ENCODE measurements around the gene TTC21A. TPM values are rescaled to one million over a fixed set of nuclear protein-coding genes. Genes with fewer than 3 reads are reported as not detected.
"Not testable (repeated sequence)": the region's sequence is repeated elsewhere in the genome, so short reads cannot be mapped to it uniquely, and the experiment has no call there.

The TTC21A gene, protein sequence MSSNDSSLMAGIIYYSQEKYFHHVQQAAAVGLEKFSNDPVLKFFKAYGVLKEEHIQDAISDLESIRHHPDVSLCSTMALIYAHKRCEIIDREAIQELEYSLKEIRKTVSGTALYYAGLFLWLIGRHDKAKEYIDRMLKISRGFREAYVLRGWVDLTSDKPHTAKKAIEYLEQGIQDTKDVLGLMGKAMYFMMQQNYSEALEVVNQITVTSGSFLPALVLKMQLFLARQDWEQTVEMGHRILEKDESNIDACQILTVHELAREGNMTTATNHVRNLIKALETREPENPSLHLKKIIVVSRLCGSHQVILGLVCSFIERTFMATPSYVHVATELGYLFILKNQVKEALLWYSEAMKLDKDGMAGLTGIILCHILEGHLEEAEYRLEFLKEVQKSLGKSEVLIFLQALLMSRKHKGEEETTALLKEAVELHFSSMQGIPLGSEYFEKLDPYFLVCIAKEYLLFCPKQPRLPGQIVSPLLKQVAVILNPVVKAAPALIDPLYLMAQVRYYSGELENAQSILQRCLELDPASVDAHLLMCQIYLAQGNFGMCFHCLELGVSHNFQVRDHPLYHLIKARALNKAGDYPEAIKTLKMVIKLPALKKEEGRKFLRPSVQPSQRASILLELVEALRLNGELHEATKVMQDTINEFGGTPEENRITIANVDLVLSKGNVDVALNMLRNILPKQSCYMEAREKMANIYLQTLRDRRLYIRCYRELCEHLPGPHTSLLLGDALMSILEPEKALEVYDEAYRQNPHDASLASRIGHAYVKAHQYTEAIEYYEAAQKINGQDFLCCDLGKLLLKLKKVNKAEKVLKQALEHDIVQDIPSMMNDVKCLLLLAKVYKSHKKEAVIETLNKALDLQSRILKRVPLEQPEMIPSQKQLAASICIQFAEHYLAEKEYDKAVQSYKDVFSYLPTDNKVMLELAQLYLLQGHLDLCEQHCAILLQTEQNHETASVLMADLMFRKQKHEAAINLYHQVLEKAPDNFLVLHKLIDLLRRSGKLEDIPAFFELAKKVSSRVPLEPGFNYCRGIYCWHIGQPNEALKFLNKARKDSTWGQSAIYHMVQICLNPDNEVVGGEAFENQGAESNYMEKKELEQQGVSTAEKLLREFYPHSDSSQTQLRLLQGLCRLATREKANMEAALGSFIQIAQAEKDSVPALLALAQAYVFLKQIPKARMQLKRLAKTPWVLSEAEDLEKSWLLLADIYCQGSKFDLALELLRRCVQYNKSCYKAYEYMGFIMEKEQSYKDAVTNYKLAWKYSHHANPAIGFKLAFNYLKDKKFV (N-terminal part only)
- 1.1 and 1.8 TPM in 2 replicates for total RNA-seq

GRCh38 chr3:39107388-39108199 is at the start of gene TTC21A, which contains the start of gene GORASP1:
TTC21A (plus strand) TSS chr3:39107680; CDS start chr3:39107838, 158 bp downstream.
GORASP1 (minus strand) TSS chr3:39107627; CDS start chr3:39107541, 86 bp downstream.
- FAIRE-seq, result no peak
- H3K4me3 ChIP-seq (ENCODE audit: low read depth, low read length), result peak within 1 kb of the TSS; percentile 78
- H3K36me3 ChIP-seq (ENCODE audit: control insufficient read depth, insufficient read depth, low read length), result no peaks in the 10 kb centered on the region
- no peaks in the 10 kb centered on the region for H3K27me3 ChIP-seq (ENCODE audit: control insufficient read depth, insufficient read depth, low read length)
- peak; percentile 74 for DNase-seq (ENCODE audit: low read depth)
- TF ChIP-seq, protein P1, sequence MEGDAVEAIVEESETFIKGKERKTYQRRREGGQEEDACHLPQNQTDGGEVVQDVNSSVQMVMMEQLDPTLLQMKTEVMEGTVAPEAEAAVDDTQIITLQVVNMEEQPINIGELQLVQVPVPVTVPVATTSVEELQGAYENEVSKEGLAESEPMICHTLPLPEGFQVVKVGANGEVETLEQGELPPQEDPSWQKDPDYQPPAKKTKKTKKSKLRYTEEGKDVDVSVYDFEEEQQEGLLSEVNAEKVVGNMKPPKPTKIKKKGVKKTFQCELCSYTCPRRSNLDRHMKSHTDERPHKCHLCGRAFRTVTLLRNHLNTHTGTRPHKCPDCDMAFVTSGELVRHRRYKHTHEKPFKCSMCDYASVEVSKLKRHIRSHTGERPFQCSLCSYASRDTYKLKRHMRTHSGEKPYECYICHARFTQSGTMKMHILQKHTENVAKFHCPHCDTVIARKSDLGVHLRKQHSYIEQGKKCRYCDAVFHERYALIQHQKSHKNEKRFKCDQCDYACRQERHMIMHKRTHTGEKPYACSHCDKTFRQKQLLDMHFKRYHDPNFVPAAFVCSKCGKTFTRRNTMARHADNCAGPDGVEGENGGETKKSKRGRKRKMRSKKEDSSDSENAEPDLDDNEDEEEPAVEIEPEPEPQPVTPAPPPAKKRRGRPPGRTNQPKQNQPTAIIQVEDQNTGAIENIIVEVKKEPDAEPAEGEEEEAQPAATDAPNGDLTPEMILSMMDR (IDR thresholded peaks at IDR 0.05; ENCODE audit: insufficient read depth, low read length, severe bottlenecking), result no peak

- H3K36me3 ChIP-seq (ENCODE audit: control insufficient read depth, insufficient read depth, low read length); FAIRE-seq; H3K27me3 ChIP-seq (ENCODE audit: control insufficient read depth, insufficient read depth, low read length); DNase-seq (ENCODE audit: low read depth); H3K4me3 ChIP-seq (ENCODE audit: low read depth, low read length): not testable (repeated sequence)
These were observed 46.3 kb upstream of the TTC21A start for GRCh38 chr3:39061228-39061627.

- no peak for DNase-seq (ENCODE audit: low read depth)
- FAIRE-seq, result no peak
- H3K36me3 ChIP-seq (ENCODE audit: control insufficient read depth, insufficient read depth, low read length), result no peaks in the 10 kb centered on the region
- TF ChIP-seq, protein P1 (IDR thresholded peaks at IDR 0.05; ENCODE audit: insufficient read depth, low read length, severe bottlenecking), result no peak
- no peak overlapping the region for H3K4me3 ChIP-seq (ENCODE audit: low read depth, low read length)
- H3K27me3 ChIP-seq (ENCODE audit: control insufficient read depth, insufficient read depth, low read length), result no peaks in the 10 kb centered on the region
These were observed 45.3 kb upstream of the TTC21A start for GRCh38 chr3:39062180-39062579.

- no peaks in the 10 kb centered on the region for H3K27me3 ChIP-seq (ENCODE audit: control insufficient read depth, insufficient read depth, low read length)
- no peak overlapping the region for H3K4me3 ChIP-seq (ENCODE audit: low read depth, low read length)
- TF ChIP-seq, protein P1 (IDR thresholded peaks at IDR 0.05; ENCODE audit: insufficient read depth, low read length, severe bottlenecking), result no peak
- FAIRE-seq (no peak), DNase-seq (ENCODE audit: low read depth) (no peak)
- no peaks in the 10 kb centered on the region for H3K36me3 ChIP-seq (ENCODE audit: control insufficient read depth, insufficient read depth, low read length)
These were observed 44.3 kb upstream of the TTC21A start for GRCh38 chr3:39063143-39063542.

DNA sequence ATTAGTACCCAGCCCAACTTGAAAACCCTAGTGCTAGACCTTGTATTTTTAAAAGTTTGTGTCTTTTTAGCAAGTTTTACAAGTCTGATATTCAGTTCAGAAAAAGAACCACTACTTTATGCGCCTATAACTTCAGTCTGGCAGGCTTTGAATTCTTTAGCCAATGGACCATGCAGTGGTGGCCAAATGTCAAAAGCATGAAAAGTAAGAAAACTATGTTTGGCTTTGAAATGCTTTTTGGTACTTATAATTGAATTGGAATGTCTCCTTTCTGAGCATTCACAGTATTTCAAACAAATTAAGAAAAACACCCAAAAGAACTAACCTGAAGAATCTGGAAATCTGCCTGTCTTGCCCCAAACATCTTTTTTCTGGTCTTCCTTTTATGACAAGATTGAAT is 42.8 kb upstream of the TTC21A start:
- TF ChIP-seq, protein P1 (IDR thresholded peaks at IDR 0.05; ENCODE audit: insufficient read depth, low read length, severe bottlenecking), result no peak
- Histone ChIP-seq H3K4me3 (ENCODE audit: low read depth, low read length) (no peak overlapping the region), H3K36me3 (ENCODE audit: control insufficient read depth, insufficient read depth, low read length) (peaks cover 2% of the 10 kb centered on the region), H3K27me3 (ENCODE audit: control insufficient read depth, insufficient read depth, low read length) (no peaks in the 10 kb centered on the region)
- FAIRE-seq (no peak), DNase-seq (ENCODE audit: low read depth) (no peak)
